Sigmoid colon (tissue), 4 donors: ENCODE measurements around the gene RBM6.

Source experiments
- EP300 ChIP-seq, 4 donors: sonication (generic); formaldehyde crosslinking; IDR thresholded peaks; one replicate each; pipeline ENCODE4 v1.6.1; 2017; ENCODE audit warnings: antibody characterized with exemption in 4 of 4
- POLR2A ChIP-seq, 2 donors: fragments of 450-650 bp; IDR thresholded peaks; one replicate each; pipeline ENCODE4 v1.6.1; 2016; ENCODE audit warnings: antibody characterized with exemption in 2 of 2, mild to moderate bottlenecking in 2 of 2, moderate library complexity in 2 of 2
- POLR2AphosphoS5 ChIP-seq, 4 donors: sonication (generic); formaldehyde crosslinking; IDR thresholded peaks; one replicate each; pipeline ENCODE4 v1.6.1; 2017; ENCODE audit warnings: antibody characterized with exemption in 4 of 4
- TF ChIP-seq, protein P1 (sequence below), 4 experiments: fragments of 450-650 bp in 3 of 4; fragments of 200-600 bp in 1 of 4; IDR thresholded peaks; one replicate each; pipeline ENCODE4 v1.5.1; 2016 to 2019; ENCODE audit warnings: antibody characterized with exemption in 4 of 4, mild to moderate bottlenecking in 3 of 4, moderate library complexity in 2 of 4

DNA sequence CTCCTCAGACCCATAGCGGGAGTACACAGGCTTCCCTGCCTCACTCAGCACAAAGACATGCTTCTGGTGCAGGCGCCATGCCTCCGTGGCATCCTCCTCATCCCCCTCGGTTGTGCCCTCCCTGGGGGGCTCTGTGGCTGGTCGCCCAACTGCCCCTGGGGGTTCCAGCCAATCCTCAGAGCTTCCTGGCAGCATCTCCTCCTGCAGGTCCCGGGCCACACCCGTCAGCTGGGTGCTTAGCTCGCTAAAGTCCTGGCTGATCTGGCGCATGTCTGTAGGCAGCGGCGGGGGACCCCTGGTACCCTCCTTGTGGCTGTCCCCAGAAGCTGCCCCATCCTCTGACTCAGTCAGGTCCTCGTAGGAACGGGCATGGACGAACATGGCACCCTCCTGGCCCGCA, 28.3 kb upstream of the RBM6 start:
- TF ChIP-seq, protein P1, sequence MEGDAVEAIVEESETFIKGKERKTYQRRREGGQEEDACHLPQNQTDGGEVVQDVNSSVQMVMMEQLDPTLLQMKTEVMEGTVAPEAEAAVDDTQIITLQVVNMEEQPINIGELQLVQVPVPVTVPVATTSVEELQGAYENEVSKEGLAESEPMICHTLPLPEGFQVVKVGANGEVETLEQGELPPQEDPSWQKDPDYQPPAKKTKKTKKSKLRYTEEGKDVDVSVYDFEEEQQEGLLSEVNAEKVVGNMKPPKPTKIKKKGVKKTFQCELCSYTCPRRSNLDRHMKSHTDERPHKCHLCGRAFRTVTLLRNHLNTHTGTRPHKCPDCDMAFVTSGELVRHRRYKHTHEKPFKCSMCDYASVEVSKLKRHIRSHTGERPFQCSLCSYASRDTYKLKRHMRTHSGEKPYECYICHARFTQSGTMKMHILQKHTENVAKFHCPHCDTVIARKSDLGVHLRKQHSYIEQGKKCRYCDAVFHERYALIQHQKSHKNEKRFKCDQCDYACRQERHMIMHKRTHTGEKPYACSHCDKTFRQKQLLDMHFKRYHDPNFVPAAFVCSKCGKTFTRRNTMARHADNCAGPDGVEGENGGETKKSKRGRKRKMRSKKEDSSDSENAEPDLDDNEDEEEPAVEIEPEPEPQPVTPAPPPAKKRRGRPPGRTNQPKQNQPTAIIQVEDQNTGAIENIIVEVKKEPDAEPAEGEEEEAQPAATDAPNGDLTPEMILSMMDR (IDR thresholded peaks at IDR 0.05): no peak
- TF ChIP-seq POLR2AphosphoS5 (IDR thresholded peaks at IDR 0.05) (no peak), POLR2A (IDR thresholded peaks at IDR 0.05) (no peak), EP300 (IDR thresholded peaks at IDR 0.05) (no peak)
